A549 treated with ZK216348 at 1 μM for 4 hours (cell line): ENCODE results near the gene ATP1A2. TPM values are rescaled to one million over a fixed set of nuclear protein-coding genes. Genes with fewer than 3 reads are reported as not detected.

Source experiments
- total RNA-seq: library from RNA; stranded (reverse); fragments of 200-300 nt; extraction: Qiagen RNA extraction; gene quantifications from 5 replicates; pipeline ENCODE4 v1.2.3, GENCODE V29; 2022; ENCODE audit warnings: low read depth

Gene ATP1A2
- 0.12 to 0.14 TPM (median 0.13 TPM) in 3 of 5 replicates, not detected in the others for total RNA-seq

DNA sequence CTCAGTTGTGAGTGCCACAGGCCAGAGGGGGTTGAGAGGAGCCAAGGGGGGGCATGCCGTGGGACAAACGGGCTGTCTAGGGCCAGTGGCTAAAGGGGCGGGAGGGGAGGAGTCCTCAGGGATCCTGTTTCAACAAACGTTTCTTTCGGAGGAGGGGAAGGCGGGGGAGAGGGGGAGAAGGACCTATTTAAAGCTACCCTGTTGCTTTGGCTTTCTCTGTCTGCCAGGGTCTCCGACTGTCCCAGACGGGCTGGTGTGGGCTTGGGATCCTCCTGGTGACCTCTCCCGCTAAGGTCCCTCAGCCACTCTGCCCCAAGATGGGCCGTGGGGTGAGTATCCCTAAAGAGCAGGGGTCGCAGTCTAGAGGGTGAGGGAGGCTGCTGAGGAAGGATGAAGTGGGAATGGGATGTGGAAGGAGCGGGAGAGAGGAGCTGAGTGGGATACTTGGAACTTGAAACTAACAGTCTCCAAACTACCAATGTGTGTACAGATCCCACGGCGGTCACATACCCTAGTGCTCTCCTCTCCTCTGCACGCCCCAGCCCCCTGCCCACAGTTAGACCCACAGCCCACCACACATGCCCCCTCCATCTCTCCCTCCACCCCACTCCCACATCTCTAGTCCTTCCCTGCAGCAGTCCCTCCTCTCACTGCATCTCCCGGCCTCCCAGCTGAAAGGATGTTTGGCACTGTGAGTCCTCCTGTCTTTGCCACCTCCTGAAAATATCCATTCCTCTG lies at the start of gene ATP1A2:
ATP1A2 (plus strand) TSS at position 215 of the 738 bp plus-strand sequence; CDS start at position 318, 103 bp downstream.

GRCh38 chr1:160069460-160070231 lies 45.9 kb upstream of the ATP1A2 start, which contains the start of gene KCNJ10:
Gene KCNJ10, minus strand, starts transcription at chr1:160070160. Its CDS starts 27,628 bp downstream, at chr1:160042532.

GRCh38 chr1:160081261-160081936 lies 34.2 kb upstream of the ATP1A2 start, which contains the start of gene KCNJ9:
Gene KCNJ9, plus strand, starts transcription at chr1:160081538. Its CDS starts 2,493 bp downstream, at chr1:160084031.

DNA sequence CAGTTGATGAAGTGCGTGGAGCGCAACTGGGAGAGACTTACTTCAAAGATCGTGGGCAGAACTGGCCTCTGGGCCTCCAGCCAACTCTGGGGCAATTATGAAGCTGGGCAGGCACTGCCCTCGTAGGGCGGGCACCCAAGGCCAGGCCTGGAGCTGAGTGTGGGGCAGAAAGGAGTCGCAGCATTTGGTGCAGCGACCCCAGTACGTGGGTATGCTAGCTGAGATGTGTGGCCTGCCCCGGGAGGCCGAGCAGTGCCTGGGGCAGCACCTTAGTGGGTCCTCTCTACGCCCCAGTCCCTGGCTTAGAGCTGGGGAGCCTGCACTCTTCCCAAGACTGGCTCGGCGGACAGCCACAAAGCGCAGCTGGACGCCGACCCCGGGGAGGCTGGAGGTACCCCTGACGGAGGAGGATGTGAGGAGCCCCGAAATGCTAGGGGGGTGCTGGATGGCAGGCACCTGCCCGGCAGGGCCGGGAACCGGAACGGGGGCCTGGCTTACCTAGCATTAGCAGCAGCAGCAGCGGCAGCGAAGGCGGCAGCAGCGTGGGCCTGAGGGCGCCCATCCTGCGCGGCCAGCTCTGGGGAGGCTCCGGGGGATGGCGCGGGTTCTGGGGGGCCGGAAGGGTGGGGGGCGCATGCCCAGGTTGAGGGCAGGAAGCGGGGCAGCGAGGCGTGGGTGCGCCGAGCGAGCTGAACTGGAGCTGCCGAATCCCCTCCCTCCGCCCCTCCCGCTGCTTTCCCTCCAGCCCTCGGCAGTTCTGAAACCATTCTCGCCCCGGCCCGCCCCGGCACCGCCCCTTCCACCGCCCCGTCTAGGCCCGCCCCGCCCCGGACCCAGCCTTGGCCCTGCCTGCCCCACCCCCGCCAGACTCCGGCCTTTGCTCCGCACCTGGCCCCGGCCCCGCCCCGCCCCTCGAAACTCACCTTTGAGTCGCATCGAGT lies 17.4 kb upstream of the ATP1A2 start, which contains the start of gene IGSF8:
IGSF8 (minus strand) TSS at position 709 of the 941 bp plus-strand sequence; CDS start at position 562, 147 bp downstream.

GRCh38 chr1:160151303-160151702 lies 35.7 kb downstream of the ATP1A2 start, which contains the start of gene ATP1A4:
Gene ATP1A4, plus strand, starts transcription at chr1:160151603. Its CDS starts 438 bp downstream, at chr1:160152041.

GRCh38 chr1:160189649-160190625 lies 74.4 kb downstream of the ATP1A2 start, which contains the start of gene CASQ1:
Gene CASQ1, plus strand, starts transcription at chr1:160190575. Its CDS starts 177 bp downstream, at chr1:160190752.

Other genes with a start within 250 kb of the ATP1A2 start
- gene CFAP45, start 215.6 kb upstream of the ATP1A2 start, total RNA-seq: 0.32 to 1.1 TPM (median 0.62 TPM) in 5 replicates
- gene TAGLN2, start 190.3 kb upstream of the ATP1A2 start, total RNA-seq: 993 to 1,093 TPM (median 1,041 TPM) in 5 replicates
- gene IGSF9, start 170.1 kb upstream of the ATP1A2 start, total RNA-seq: 0.12 to 0.33 TPM (median 0.29 TPM) in 5 replicates
- 0.19 to 0.75 TPM (median 0.39 TPM) in 4 of 5 replicates, not detected in the other for gene SLAMF9, start 161.5 kb upstream of the ATP1A2 start, total RNA-seq
- 3.0 to 5.1 TPM (median 4.9 TPM) in 5 replicates for gene PIGM, start 83.8 kb upstream of the ATP1A2 start, total RNA-seq
- gene KCNJ10, start 45.6 kb upstream of the ATP1A2 start, total RNA-seq: not detected in 5 replicates
- gene KCNJ9, start 34.2 kb upstream of the ATP1A2 start, total RNA-seq: not detected in 5 replicates
- 3.7 to 10.6 TPM (median 9.2 TPM) in 5 replicates for gene IGSF8, start 17.1 kb upstream of the ATP1A2 start, total RNA-seq
- not detected in 5 replicates for gene ATP1A4, start 35.8 kb downstream of the ATP1A2 start, total RNA-seq
- not detected in 5 replicates for gene CASQ1, start 74.8 kb downstream of the ATP1A2 start, total RNA-seq
- 180 to 206 TPM (median 191 TPM) in 5 replicates for gene PEA15, start 89.6 kb downstream of the ATP1A2 start, total RNA-seq
- 42.4 to 57.7 TPM (median 47.0 TPM) in 5 replicates for gene DCAF8, start 146.8 kb downstream of the ATP1A2 start, total RNA-seq
- gene PEX19, start 169.4 kb downstream of the ATP1A2 start, total RNA-seq: 16.9 to 27.0 TPM (median 25.1 TPM) in 5 replicates
- gene COPA, start 227.5 kb downstream of the ATP1A2 start, total RNA-seq: 76.9 to 94.9 TPM (median 83.2 TPM) in 5 replicates
- 40.2 to 51.7 TPM (median 46.3 TPM) in 5 replicates for gene NCSTN, start 227.6 kb downstream of the ATP1A2 start, total RNA-seq